Right cardiac atrium (tissue), 5 donors: ENCODE results near the gene PTPRN2. TPM values are rescaled to one million over a fixed set of nuclear protein-coding genes. Genes with fewer than 3 reads are reported as not detected.
"Not testable (repeated sequence)": the region's sequence is repeated elsewhere in the genome, so short reads cannot be mapped to it uniquely, and the experiment has no call there.

Experiments
- ATAC-seq, 2 donors: fragments of 200-7000 bp; cut with Tn5 transposase; one replicate each; pipeline versions ENCODE4 v1.8.0 to v1.9.1; 2020; ENCODE audit warnings: moderate library complexity in 2 of 2, mild to moderate bottlenecking in 1 of 2
- DNase-seq, 3 donors: peaks; one replicate each; pipeline ENCODE4 v3.0.0-alpha.2; 2020
- H3K27ac ChIP-seq: one replicate; pipeline ENCODE4 v1.5.1; 2013; ENCODE audit warnings: mild to moderate bottlenecking, low read length, control low read depth, moderate library complexity
- H3K27me3 ChIP-seq: one replicate; pipeline ENCODE4 v1.6.1; 2013; ENCODE audit not compliant: control insufficient read depth, insufficient read depth
- H3K4me1 ChIP-seq: one replicate; pipeline ENCODE4 v1.6.1; 2013; ENCODE audit warnings: low read length; ENCODE audit not compliant: control insufficient read depth, insufficient read depth
- H3K4me3 ChIP-seq: one replicate; pipeline ENCODE4 v1.5.1; 2013; ENCODE audit warnings: low read length, control low read depth
- H3K9me3 ChIP-seq: one replicate; pipeline ENCODE4 v1.6.1; 2013; ENCODE audit warnings: low read length; ENCODE audit not compliant: control insufficient read depth
- WGBS: extraction: QIAGEN DNeasy Blood & Tissue Kit; methylation state at CpG from one replicate; pipeline ENCODE4 v1.1.7; 2013; 5-methylcytosine and 5-hydroxymethylcytosine counted together
- intact Hi-C, 4 donors: fragments of 100-400 bp; cut with DNase I; formaldehyde crosslinking; loops; one replicate each; pipeline versions ENCODE4 v1.11.0 to v1.14.0; 2022 to 2023
- polyA plus RNA-seq: library from polyadenylated mRNA; stranded (reverse); fragments of 200-250 nt; gene quantifications from one replicate; pipeline ENCODE4 v1.2.3, GENCODE V29; 2013
- total RNA-seq, 4 donors: library from RNA; stranded (reverse); fragmentation: NEBNext Ultra II Directional; extraction: Animal tissue kit (Norgen Biotek cat#: 25700); gene quantifications; one replicate each; pipeline ENCODE4 v1.2.1, GENCODE V29; 2021
- donor health status: healthy with polysubstance abuse.
- donor health status: DM: no; HTN: yes; CAD: no.
- donor health status: DM: no; HTN: no; CAD: no.
- donor health status: DM: no; HTN: yes; CAD: no; lungs with severe emphysema.
- donor health status: DM: yes; HTN: yes; CAD: no.

Gene PTPRN2
- total and polyA plus RNA-seq, 5 donors = 1.5 to 3.9 (median 1.9) TPM

DNA sequence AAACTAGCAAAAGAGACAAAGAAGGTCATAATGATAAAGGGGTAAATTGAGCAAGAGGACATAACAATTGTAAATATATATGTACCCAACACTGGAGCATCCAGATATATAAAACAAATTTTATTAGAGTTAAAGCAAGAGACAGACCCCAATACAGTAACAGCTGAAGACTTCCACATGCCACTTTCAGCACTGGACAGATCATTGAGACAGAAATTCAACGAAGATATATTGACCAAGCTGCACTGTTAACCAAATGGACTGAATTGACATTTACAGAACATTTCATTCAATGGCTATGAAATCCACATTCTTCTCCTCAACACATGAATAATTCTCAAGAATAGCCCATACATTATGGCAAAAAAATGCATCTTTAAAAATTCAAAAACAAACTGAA lies 378.2 kb downstream of the PTPRN2 start:
- DNase-seq (no peak), ATAC-seq (no peak)
- intact Hi-C loops = no loop called here
- no peaks in the 10 kb centered on the region for H3K4me1 ChIP-seq
- no peaks in the 10 kb centered on the region for H3K27me3 ChIP-seq
- no peak overlapping the region for H3K27ac ChIP-seq
- 69% methylated on average over 1 of the region's 1 CpG for WGBS
- no peaks in the 10 kb centered on the region for H3K9me3 ChIP-seq
- no peak overlapping the region for H3K4me3 ChIP-seq

DNA sequence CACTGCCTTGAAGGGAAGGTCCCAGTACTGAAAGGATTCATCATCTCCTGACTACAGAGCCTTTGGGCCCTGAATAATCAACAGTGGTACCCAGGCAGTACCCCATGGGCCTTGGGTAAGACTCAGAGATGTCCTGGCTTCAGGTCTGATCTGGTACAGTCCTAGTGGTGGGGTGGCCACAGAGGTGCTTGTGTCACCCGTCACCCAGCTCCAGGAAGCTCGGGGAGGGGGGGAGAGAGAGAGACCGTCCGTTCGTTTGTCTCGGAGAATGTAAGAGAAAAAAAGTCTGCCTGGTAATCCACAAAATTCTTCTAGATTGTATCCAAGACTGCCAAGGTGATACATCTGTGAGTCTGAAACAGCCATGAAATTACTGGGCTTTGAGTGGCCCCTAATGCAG lies 381.3 kb downstream of the PTPRN2 start:
- intact Hi-C loops = no loop called here
- Histone ChIP-seq H3K9me3 (no peaks in the 10 kb centered on the region), H3K27ac (no peak overlapping the region), H3K4me3 (no peak overlapping the region), H3K27me3 (no peaks in the 10 kb centered on the region), H3K4me1 (no peaks in the 10 kb centered on the region)
- ATAC-seq (no peak), DNase-seq (no peak)
- WGBS = 85% methylated on average over 6 of the region's 6 CpGs

DNA sequence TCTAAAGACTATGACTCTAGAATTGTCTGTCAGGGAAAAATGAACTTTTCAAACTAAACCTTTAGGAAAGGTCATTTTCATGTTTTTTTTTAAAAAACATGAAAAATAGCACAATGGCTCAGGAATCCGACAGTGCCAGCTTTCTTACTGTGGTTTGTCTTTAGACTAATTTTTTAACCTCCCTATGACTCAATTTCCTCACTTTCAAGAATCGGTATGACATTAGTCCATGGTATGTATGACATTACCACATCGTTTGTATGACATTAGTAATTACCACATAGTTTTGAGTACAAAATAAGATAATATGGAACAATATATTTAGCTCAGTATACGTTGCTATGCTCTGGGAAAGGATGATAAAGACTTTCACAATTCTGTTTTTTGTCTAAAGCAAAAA lies 383.2 kb downstream of the PTPRN2 start:
- Histone ChIP-seq H3K27ac (no peak overlapping the region), H3K9me3 (no peaks in the 10 kb centered on the region)
- ATAC-seq = no peak

DNA sequence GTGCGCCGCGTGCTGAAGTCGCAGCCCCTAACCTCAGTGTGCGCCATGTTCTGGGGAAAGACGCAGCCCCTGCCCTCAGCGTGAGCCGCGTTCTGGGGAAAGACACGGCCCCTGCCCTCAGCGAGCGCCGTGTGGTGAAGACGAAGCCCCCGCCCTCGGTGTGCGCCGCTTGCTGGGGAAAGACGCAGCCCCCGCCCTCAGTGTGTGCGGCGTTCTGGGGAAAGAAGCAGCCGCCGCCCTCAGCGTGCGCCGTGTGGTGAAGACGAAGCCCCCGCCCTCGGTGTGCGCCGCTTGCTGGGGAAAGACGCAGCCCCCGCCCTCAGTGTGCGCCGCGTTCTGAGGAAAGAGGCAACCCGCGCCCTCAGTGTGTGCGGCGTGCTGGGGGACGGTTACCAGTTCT lies 383.7 kb downstream of the PTPRN2 start:
- DNase-seq, intact Hi-C loops, H3K9me3 ChIP-seq, H3K27ac ChIP-seq, H3K4me3 ChIP-seq, ATAC-seq, H3K4me1 ChIP-seq, H3K27me3 ChIP-seq: not testable (repeated sequence)
- 14% methylated on average over 42 of the region's 42 CpGs for WGBS

More for the DNA sequence above, 383.2 kb downstream of the PTPRN2 start:
- Histone ChIP-seq H3K4me1 (no peaks in the 10 kb centered on the region), H3K27me3 (no peaks in the 10 kb centered on the region), H3K4me3 (no peak overlapping the region)
- intact Hi-C loops = no loop called here
- 63% methylated on average over 4 of the region's 4 CpGs for WGBS
- no peak for DNase-seq

DNA sequence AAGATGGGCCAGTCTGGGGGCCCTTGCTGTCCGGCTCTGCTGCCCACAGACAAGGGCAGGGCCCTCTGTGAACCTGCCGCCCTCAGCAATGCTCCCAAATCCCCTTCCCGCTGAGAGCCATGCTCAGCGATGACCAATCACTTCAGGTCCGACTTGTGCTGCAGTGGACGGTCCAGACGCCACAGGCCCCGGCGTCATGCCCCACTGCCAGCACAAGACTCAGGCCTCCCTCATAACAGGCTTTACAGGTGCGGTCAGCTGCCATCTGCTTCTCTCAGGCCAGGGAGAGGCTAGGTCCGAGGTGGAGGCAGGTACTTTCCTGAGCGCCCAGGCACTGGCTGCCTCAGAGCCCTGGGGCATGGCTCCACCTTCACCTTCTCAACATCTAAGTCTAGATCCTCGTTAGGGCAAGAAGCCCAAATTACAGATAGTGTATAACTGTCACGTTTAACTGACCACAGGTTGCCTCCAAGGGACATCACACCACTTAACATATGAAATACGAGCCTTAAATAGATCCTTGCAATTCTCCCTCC lies 393.2 kb downstream of the PTPRN2 start:
- Histone ChIP-seq H3K4me1 (no peaks in the 10 kb centered on the region), H3K4me3 (no peak overlapping the region), H3K9me3 (peaks cover 3% of the 10 kb centered on the region), H3K27me3 (no peaks in the 10 kb centered on the region), H3K27ac (no peak overlapping the region)
- intact Hi-C loops = no loop called here
- WGBS = 81% methylated on average over 15 of the region's 15 CpGs
- DNase-seq (no peak), ATAC-seq (no peak)

DNA sequence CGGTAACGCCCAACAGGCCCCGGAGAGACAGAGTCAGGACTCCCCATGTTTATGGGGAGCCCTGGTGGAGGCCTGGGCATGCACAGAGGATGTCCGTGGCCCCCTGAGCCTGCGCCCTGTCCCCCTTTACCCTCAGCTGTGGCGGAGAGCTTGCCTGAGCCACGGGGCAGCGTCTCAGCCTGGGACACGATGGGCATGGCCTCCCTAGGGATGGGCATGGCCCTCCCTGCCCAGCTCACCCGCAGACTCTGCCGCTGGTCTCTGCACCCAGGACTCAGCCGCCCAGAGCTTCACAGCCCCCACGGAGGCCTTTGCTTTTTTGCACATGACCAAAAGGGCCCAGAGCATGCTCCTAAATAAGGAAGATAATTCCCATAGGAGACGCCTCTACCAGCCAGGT lies 394.2 kb downstream of the PTPRN2 start:
- no peak for ATAC-seq
- no peak for DNase-seq
- no peaks in the 10 kb centered on the region for H3K9me3 ChIP-seq
- H3K27ac ChIP-seq = no peak overlapping the region
- no peaks in the 10 kb centered on the region for H3K4me1 ChIP-seq
- 87% methylated on average over 14 of the region's 14 CpGs for WGBS
- intact Hi-C loops = no loop called here
- H3K4me3 ChIP-seq = no peak overlapping the region
- no peaks in the 10 kb centered on the region for H3K27me3 ChIP-seq

DNA sequence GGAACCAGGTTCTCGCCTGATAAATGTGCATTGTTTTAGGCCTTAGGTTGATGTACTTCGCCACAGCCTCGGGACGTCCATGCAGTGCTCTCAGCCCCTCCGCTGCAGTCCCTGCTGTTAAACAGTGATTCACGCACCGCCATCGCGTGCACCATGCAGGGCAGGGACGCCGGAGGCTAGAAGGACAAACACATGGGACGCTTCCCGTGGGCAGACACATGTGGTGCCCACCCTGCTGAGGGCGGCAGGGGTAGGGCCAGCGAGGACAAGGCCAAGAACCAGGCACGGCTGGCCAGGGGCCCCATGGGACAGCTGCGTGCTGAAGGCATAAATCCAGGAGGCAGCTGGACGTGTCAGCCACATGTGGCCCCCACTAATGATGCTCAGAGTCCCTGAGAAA lies 394.7 kb downstream of the PTPRN2 start:
- no peaks in the 10 kb centered on the region for H3K27me3 ChIP-seq
- no peak overlapping the region for H3K4me3 ChIP-seq
- no peak for ATAC-seq
- DNase-seq = no peak
- H3K4me1 ChIP-seq = no peaks in the 10 kb centered on the region
- intact Hi-C loops = no loop called here
- 85% methylated on average over 18 of the region's 18 CpGs for WGBS
- H3K9me3 ChIP-seq = no peaks in the 10 kb centered on the region
- no peak overlapping the region for H3K27ac ChIP-seq

DNA sequence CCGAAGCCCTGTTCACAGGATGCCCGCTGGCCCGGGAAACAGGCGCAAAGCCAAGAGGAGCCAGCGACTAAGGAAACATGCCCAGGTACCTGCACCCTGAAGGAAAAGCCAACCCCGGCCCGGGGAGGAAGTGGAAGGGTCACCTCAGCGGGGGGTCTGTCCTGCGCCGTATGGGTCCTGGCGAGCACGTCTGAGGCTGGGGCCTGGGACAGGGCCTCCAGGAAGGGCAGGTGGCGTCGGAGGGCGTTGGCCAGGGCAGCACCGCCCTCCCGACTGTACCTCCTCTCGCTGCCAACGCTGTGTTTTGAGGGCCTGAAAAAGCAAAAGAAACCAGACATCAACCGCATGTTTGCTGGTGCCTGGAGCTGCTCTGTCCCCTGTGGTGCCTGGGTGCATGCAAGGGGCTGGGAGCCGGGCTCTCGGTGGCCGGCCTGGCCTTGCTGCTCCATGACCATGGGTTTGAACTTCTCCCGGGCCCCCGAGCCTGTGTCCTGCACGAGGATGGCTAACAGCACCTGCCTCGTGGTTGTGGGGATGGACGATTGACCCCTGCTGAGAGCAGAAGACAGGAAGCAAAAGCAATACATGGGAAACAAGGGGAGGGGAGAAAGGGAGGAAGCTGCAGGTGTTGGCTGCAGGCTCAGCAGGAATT lies 395.3 kb downstream of the PTPRN2 start:
- H3K27me3 ChIP-seq = no peaks in the 10 kb centered on the region
- DNase-seq = no peak
- WGBS = 87% methylated on average over 28 of the region's 28 CpGs
- H3K4me3 ChIP-seq = no peak overlapping the region
- intact Hi-C loops = no loop called here
- ATAC-seq = no peak
- no peaks in the 10 kb centered on the region for H3K4me1 ChIP-seq
- no peaks in the 10 kb centered on the region for H3K9me3 ChIP-seq
- no peak overlapping the region for H3K27ac ChIP-seq

DNA sequence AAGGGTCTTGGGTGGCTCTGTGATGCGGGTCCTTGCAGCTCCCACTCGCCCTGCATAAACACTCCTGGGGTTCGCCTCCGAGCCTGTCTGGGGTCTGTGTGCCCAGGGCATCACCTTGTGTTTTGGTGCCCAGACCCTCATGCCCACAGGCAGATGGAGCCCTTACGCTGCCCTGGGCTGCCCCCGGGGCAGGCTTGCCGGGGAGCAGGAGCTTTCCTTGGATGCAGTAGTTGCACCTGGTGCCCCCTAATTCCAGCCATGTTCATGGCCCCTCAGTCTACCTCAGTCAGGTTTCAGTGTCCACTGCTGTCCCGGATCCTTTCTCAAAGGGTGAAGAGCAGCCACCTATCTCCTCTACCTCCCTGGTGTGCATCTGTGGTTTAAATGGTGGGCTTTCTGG lies 396.0 kb downstream of the PTPRN2 start:
- intact Hi-C loops = no loop called here
- WGBS = 90% methylated on average over 8 of the region's 8 CpGs
- no peak overlapping the region for H3K4me3 ChIP-seq
- ATAC-seq = no peak
- no peaks in the 10 kb centered on the region for H3K4me1 ChIP-seq
- H3K27ac ChIP-seq = no peak overlapping the region
- H3K27me3 ChIP-seq = no peaks in the 10 kb centered on the region
- no peak for DNase-seq
- no peaks in the 10 kb centered on the region for H3K9me3 ChIP-seq

DNA sequence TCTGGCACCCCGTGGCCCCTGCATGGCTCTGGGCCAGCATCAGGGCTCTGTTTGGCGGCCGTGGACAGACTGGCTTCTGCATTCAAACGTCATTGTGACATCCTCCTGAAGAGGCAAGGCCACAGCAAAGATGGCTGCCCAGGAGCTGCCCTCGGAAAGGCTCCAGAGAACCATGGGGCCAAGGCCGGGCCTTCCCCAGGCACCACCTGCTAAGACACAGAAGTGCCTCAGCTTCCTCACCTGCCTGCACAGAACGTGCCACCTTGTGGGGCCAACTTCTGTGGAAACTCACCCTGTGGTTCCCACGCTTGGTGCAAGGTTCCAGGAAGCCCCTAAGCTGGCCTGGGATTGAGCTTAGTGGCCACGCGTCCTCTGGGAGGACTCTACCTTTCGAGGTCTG lies 396.9 kb downstream of the PTPRN2 start:
- no peak overlapping the region for H3K4me3 ChIP-seq
- DNase-seq (no peak), ATAC-seq (no peak)
- WGBS = 74% methylated on average over 11 of the region's 11 CpGs
- intact Hi-C loops = no loop called here
- H3K27ac ChIP-seq = no peak overlapping the region
- no peaks in the 10 kb centered on the region for H3K27me3 ChIP-seq
- no peaks in the 10 kb centered on the region for H3K4me1 ChIP-seq
- no peaks in the 10 kb centered on the region for H3K9me3 ChIP-seq

DNA sequence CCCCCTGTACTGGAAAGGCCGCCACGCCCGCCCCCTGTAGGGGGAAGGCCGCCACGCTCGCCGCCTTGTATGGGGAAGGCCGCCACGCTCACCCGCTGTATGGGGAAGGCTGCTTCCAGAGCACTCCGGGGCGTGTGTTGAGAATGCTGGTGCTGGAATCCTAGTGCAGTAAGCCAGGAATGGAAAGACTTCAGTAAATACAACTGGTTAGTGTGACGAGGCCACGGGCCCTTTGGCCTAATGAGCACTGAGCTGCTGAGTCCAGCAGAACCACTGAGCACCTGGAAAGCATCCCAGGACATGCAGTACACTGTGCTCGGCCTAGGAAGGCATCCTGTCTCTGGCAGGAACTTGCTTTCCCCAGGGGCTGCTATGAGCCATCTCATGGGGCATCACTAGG lies 398.9 kb downstream of the PTPRN2 start:
- Histone ChIP-seq H3K9me3 (no peaks in the 10 kb centered on the region), H3K27ac (no peak overlapping the region), H3K4me1 (no peaks in the 10 kb centered on the region), H3K27me3 (no peaks in the 10 kb centered on the region), H3K4me3 (no peak overlapping the region)
- DNase-seq = no peak
- intact Hi-C loops = no loop called here
- 89% methylated on average over 15 of the region's 15 CpGs for WGBS
- no peak for ATAC-seq

DNA sequence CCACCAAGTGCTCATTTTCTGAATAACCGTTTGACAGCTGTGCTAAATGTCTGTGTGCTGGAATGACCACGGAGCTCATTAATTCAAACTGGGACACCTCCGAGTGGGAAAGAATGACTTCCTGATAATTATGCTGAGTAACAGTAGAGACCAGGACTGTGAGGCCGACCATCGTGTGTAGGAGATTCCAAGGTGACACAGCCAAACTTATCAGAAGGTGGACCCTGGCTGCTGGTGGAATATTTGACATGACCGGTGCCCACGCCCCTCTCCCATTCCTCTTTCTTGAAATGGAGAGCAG lies 400.0 kb downstream of the PTPRN2 start:
- Histone ChIP-seq H3K4me1 (no peaks in the 10 kb centered on the region), H3K4me3 (no peak overlapping the region), H3K27me3 (no peaks in the 10 kb centered on the region), H3K9me3 (no peaks in the 10 kb centered on the region), H3K27ac (no peak overlapping the region)
- WGBS = 91% methylated on average over 7 of the region's 7 CpGs
- DNase-seq (no peak), ATAC-seq (no peak)
- intact Hi-C loops = no loop called here
